MM.1S (cell line): ENCODE data around the gene RPS4Y2.

Source experiments
- DNase-seq: peaks from one replicate; pipeline ENCODE4 v3.0.0-alpha.2; 2015
- H2AFZ ChIP-seq: fragments of 300-600 bp; sonication (generic); 2 replicates; pipeline ENCODE4 v1.6.0; 2016; ENCODE audit warnings: antibody characterized with exemption, low read length
- H3F3A ChIP-seq: fragments of 300-600 bp; sonication (generic); 2 replicates; pipeline ENCODE4 v1.6.1; 2016; ENCODE audit warnings: mild to moderate bottlenecking, antibody characterized with exemption, low read length, moderate library complexity, mixed read lengths; ENCODE audit not compliant: insufficient read depth
- H3K27ac ChIP-seq: fragments of 300-600 bp; sonication (generic); 2 replicates; pipeline ENCODE4 v1.5.1; 2016; ENCODE audit warnings: mild to moderate bottlenecking, low read length
- H3K27me3 ChIP-seq: fragments of 300-600 bp; sonication (generic); replicated peaks from 2 replicates; pipeline ENCODE4 v1.6.0; 2016; ENCODE audit warnings: low read length; ENCODE audit not compliant: insufficient read depth
- H3K36me3 ChIP-seq: fragments of 300-600 bp; sonication (generic); replicated peaks from 2 replicates; pipeline ENCODE4 v1.6.1; 2016; ENCODE audit warnings: mild to moderate bottlenecking, low read length, mixed read lengths; ENCODE audit not compliant: insufficient read depth
- H3K4me1 ChIP-seq: fragments of 300-600 bp; sonication (generic); 2 replicates; pipeline ENCODE4 v1.6.1; 2016; ENCODE audit warnings: low read length, mixed read lengths
- H3K4me2 ChIP-seq: fragments of 300-600 bp; sonication (generic); 2 replicates; pipeline ENCODE4 v1.6.0; 2016; ENCODE audit warnings: low read depth, low read length
- H3K4me3 ChIP-seq: fragments of 300-600 bp; sonication (generic); 2 replicates; pipeline ENCODE4 v1.5.1; 2016; ENCODE audit warnings: low read length, mixed read lengths
- H3K79me2 ChIP-seq: fragments of 300-600 bp; sonication (generic); 2 replicates; pipeline ENCODE4 v1.6.1; 2016; ENCODE audit warnings: mixed run types, low read length, mixed read lengths
- H3K9ac ChIP-seq: fragments of 300-600 bp; sonication (generic); 2 replicates; pipeline ENCODE4 v1.6.1; 2016; ENCODE audit warnings: low read length, mixed read lengths
- H3K9me2 ChIP-seq: fragments of 300-600 bp; sonication (generic); replicated peaks from 2 replicates; pipeline ENCODE4 v1.6.1; 2016; ENCODE audit warnings: mild to moderate bottlenecking, low read length, mixed read lengths; ENCODE audit not compliant: insufficient read depth
- H3K9me3 ChIP-seq: fragments of 300-600 bp; sonication (generic); replicated peaks from 2 replicates; pipeline ENCODE4 v1.6.1; 2016; ENCODE audit warnings: mild to moderate bottlenecking, low read length, mixed read lengths; ENCODE audit not compliant: insufficient read depth
- H4K20me1 ChIP-seq: fragments of 300-600 bp; sonication (generic); 2 replicates; pipeline ENCODE4 v1.6.1; 2016; ENCODE audit warnings: mild to moderate bottlenecking, low read length, moderate library complexity, mixed read lengths; ENCODE audit not compliant: insufficient read depth
- CTCF ChIP-seq: fragments of 300-600 bp; sonication (generic); IDR thresholded peaks from 2 replicates; pipeline ENCODE4 v1.5.1; 2016; ENCODE audit warnings: antibody characterized with exemption, low read length, mixed read lengths
- EZH2 ChIP-seq: fragments of 300-600 bp; sonication (generic); optimal IDR thresholded peaks from 2 replicates; pipeline ENCODE3; 2017; ENCODE audit warnings: low read depth, mild to moderate bottlenecking, antibody characterized with exemption, low read length, mixed read lengths
- EZH2phosphoT487 ChIP-seq: fragments of 300-600 bp; sonication (generic); IDR thresholded peaks from 2 replicates; pipeline ENCODE4 v1.6.1; 2018; ENCODE audit warnings: antibody characterized with exemption, low read length

RPS4Y2 gene

GRCh38 chrY:20746919-20747318, 9.0 kb upstream of the RPS4Y2 start:
- Histone ChIP-seq H3K36me3 (no peaks in the 10 kb centered on the region), H2AFZ (no peak overlapping the region), H3K9ac (no peak overlapping the region), H3K79me2 (no peaks in the 10 kb centered on the region), H3K9me2 (no peaks in the 10 kb centered on the region), H3K27ac (no peak overlapping the region), H3F3A (no peaks in the 10 kb centered on the region), H3K9me3 (no peaks in the 10 kb centered on the region), H3K27me3 (no peaks in the 10 kb centered on the region), H3K4me1 (no peaks in the 10 kb centered on the region), H3K4me3 (no peak overlapping the region), H3K4me2 (no peak overlapping the region), H4K20me1 (no peaks in the 10 kb centered on the region)
- TF ChIP-seq EZH2 (no peak), EZH2phosphoT487 (no peak), CTCF (no peak)
- DNase-seq = no peak

GRCh38 chrY:20763869-20764268, 8.0 kb downstream of the RPS4Y2 start:
- Histone ChIP-seq H3K4me3 (no peak overlapping the region), H3K9me3 (no peaks in the 10 kb centered on the region), H3K4me2 (no peak overlapping the region), H3K9ac (no peak overlapping the region), H4K20me1 (no peaks in the 10 kb centered on the region), H2AFZ (no peak overlapping the region), H3F3A (no peaks in the 10 kb centered on the region), H3K36me3 (no peaks in the 10 kb centered on the region), H3K9me2 (no peaks in the 10 kb centered on the region), H3K4me1 (no peaks in the 10 kb centered on the region), H3K79me2 (no peaks in the 10 kb centered on the region), H3K27me3 (no peaks in the 10 kb centered on the region), H3K27ac (no peak overlapping the region)
- DNase-seq = no peak
- TF ChIP-seq EZH2phosphoT487 = no peak
- TF ChIP-seq CTCF = no peak
- TF ChIP-seq EZH2 = no peak

- Histone ChIP-seq H3K36me3 (no peaks in the 10 kb centered on the region), H4K20me1 (no peaks in the 10 kb centered on the region), H3K4me1 (no peaks in the 10 kb centered on the region), H3K4me3 (no peak overlapping the region), H3K9ac (no peak overlapping the region), H2AFZ (no peak overlapping the region), H3K4me2 (no peak overlapping the region), H3K9me2 (no peaks in the 10 kb centered on the region), H3K27ac (no peak overlapping the region), H3K27me3 (no peaks in the 10 kb centered on the region), H3K79me2 (no peaks in the 10 kb centered on the region), H3F3A (no peaks in the 10 kb centered on the region), H3K9me3 (no peaks in the 10 kb centered on the region)
- no peak for DNase-seq
- no peak for TF ChIP-seq CTCF
- no peak for TF ChIP-seq EZH2
- TF ChIP-seq EZH2phosphoT487 = no peak
These were observed 9.2 kb downstream of the RPS4Y2 start for GRCh38 chrY:20765117-20765516.
